Stomach (tissue), 9 donors: ENCODE measurements around the gene ATXN1. TPM values are rescaled to one million over a fixed set of nuclear protein-coding genes. Genes with fewer than 3 reads are reported as not detected.

ENCODE experiments used
- DNase-seq, 2 donors: peaks; one replicate each; pipeline versions ENCODE4 v3.0.0 to v3.0.0-alpha.2; 2013 to 2019
- H3K27ac ChIP-seq, 5 donors: fragments of 200-600 bp in 4 of 5; sonication (generic) in 4 of 5; one replicate each; pipeline ENCODE4 v1.5.1; 2013 to 2019; ENCODE audit warnings: mild to moderate bottlenecking in 1 of 5, moderate library complexity in 1 of 5
- H3K27me3 ChIP-seq, 3 donors: fragments of 200-600 bp; sonication (generic); one replicate each; pipeline ENCODE4 v1.5.1; 2017 to 2019; ENCODE audit warnings: mixed run types in 1 of 3
- H3K36me3 ChIP-seq, 4 donors: fragments of 200-600 bp; sonication (generic); 1 replicate in 3 of 4; 2 replicates in 1 of 4; pipeline ENCODE4 v1.5.1; 2016 to 2019
- H3K4me1 ChIP-seq, 4 donors: fragments of 200-600 bp; sonication (generic); one replicate each; pipeline ENCODE4 v1.5.1; 2016 to 2019
- H3K4me3 ChIP-seq, 4 donors: fragments of 200-600 bp; sonication (generic) in 3 of 4; one replicate each; pipeline ENCODE4 v1.5.1; 2016 to 2019; ENCODE audit warnings: mild to moderate bottlenecking in 1 of 4
- H3K9me3 ChIP-seq, 4 donors: fragments of 200-600 bp; sonication (generic); one replicate each; pipeline ENCODE4 v1.5.1; 2016 to 2019
- EP300 ChIP-seq: sonication (generic); formaldehyde crosslinking; IDR thresholded peaks from one replicate; pipeline ENCODE4 v1.6.1; 2017; ENCODE audit warnings: antibody characterized with exemption
- POLR2A ChIP-seq, 4 donors: fragments of 450-650 bp; IDR thresholded peaks; one replicate each; pipeline ENCODE4 v1.6.1; 2016; ENCODE audit warnings: antibody characterized with exemption in 4 of 4, control low read depth in 2 of 4, mild to moderate bottlenecking in 1 of 4, moderate library complexity in 1 of 4
- POLR2AphosphoS5 ChIP-seq, 3 donors: sonication (generic); formaldehyde crosslinking; IDR thresholded peaks; one replicate each; pipeline ENCODE4 v1.6.1; 2016; ENCODE audit warnings: antibody characterized with exemption in 3 of 3
- WGBS, 5 donors: extraction: QIAGEN DNeasy Blood & Tissue Kit in 3 of 5; methylation state at CpG; one replicate each; pipeline versions ENCODE4 v1.1.5 to v1.1.7; 2013 to 2018; 5-methylcytosine and 5-hydroxymethylcytosine counted together
- intact Hi-C: fragments of 100-400 bp; cut with DNase I; formaldehyde crosslinking; loops from one replicate; pipeline ENCODE4 v1.15.1; 2023; ENCODE audit warnings: low total_unique reads
- polyA plus RNA-seq, 3 donors: library from polyadenylated mRNA; stranded (reverse); fragments of 200-250 nt; gene quantifications; one replicate each; pipeline ENCODE4 v1.2.3, GENCODE V29; 2013
- total RNA-seq, 5 donors: library from RNA; depleted of rRNA; stranded (reverse); fragments of >200 nt; gene quantifications; one replicate each; pipeline versions ENCODE4 v1.1.0 to v1.2.3, GENCODE V29; 2014 to 2016
- TF ChIP-seq, protein P1 (sequence below), 7 experiments: fragments of 450-650 bp in 4 of 7; fragments of 200-600 bp in 3 of 7; sonication (generic) in 3 of 7; IDR thresholded peaks; one replicate each; pipeline ENCODE4 v1.5.1; 2016 to 2019; ENCODE audit warnings: antibody characterized with exemption in 7 of 7, control low read depth in 2 of 7, mild to moderate bottlenecking in 1 of 7
- donor health status: healthy with polysubstance abuse.
- donor health status: Bipolar disorder and iron deficiency.
- donor health status: healthy.

ATXN1 gene
- total and polyA plus RNA-seq, 8 donors = 5.2 to 106 (median 39.0) TPM

DNA sequence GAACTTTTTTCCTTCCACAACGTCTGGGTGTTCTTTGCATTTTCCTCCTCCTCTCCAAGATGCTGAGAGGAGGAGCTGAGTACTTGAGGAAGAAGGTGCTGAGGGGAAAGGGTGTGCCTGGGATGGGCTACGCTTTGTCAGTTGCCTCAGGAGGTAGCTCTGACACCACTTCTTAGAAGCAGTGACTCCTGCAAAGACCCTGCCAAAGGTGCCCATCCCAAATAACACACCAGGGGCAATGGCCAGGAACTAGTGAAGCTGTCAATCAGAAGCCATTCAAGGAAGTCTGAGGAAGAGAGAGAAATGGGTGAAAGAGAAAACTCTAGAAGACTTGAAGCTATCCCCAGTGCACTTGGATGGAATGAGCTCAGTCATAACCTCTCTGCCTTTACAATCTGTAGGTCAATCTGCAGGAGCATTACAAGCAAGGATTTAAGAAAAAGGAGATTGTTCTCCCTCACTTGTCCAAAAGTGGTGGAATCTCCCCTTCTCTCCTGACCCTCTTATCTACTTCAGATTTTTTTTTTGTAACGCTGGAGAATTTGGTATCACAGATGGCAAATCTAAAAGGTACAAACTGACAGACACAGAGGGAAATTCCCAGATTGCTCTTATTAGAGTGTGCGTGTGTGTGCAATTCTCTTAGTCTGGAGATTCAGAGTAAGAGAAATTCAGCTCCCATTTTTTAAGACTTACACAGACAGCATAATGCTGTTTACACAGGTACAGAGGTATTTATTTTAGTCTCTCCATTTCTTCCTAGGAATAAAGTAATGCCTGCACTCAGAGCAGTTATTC lies 280.3 kb downstream of the ATXN1 start:
- TF ChIP-seq EP300 (no peak), POLR2A (IDR thresholded peaks at IDR 0.05) (no peak), POLR2AphosphoS5 (IDR thresholded peaks at IDR 0.05) (no peak)
- TF ChIP-seq, protein P1, sequence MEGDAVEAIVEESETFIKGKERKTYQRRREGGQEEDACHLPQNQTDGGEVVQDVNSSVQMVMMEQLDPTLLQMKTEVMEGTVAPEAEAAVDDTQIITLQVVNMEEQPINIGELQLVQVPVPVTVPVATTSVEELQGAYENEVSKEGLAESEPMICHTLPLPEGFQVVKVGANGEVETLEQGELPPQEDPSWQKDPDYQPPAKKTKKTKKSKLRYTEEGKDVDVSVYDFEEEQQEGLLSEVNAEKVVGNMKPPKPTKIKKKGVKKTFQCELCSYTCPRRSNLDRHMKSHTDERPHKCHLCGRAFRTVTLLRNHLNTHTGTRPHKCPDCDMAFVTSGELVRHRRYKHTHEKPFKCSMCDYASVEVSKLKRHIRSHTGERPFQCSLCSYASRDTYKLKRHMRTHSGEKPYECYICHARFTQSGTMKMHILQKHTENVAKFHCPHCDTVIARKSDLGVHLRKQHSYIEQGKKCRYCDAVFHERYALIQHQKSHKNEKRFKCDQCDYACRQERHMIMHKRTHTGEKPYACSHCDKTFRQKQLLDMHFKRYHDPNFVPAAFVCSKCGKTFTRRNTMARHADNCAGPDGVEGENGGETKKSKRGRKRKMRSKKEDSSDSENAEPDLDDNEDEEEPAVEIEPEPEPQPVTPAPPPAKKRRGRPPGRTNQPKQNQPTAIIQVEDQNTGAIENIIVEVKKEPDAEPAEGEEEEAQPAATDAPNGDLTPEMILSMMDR (IDR thresholded peaks at IDR 0.05) = no peak
- H3K4me3 ChIP-seq = no peak overlapping the region
- peaks cover 0 to 3% (median under 1%) of the 10 kb centered on the region in 4 donors for H3K4me1 ChIP-seq
- intact Hi-C loops = no loop called here
- no peak overlapping the region for H3K27ac ChIP-seq
- WGBS, 5 donors = 55 to 75% (median 67%) methylated on average over 4 of the region's 4 CpGs
- H3K27me3 ChIP-seq = no peaks in the 10 kb centered on the region
- DNase-seq = no peak
- peaks cover 6 to 36% (median 32%) of the 10 kb centered on the region in 4 donors for H3K36me3 ChIP-seq
- H3K9me3 ChIP-seq = peaks cover 0 to 10% (median 3%) of the 10 kb centered on the region in 4 donors

DNA sequence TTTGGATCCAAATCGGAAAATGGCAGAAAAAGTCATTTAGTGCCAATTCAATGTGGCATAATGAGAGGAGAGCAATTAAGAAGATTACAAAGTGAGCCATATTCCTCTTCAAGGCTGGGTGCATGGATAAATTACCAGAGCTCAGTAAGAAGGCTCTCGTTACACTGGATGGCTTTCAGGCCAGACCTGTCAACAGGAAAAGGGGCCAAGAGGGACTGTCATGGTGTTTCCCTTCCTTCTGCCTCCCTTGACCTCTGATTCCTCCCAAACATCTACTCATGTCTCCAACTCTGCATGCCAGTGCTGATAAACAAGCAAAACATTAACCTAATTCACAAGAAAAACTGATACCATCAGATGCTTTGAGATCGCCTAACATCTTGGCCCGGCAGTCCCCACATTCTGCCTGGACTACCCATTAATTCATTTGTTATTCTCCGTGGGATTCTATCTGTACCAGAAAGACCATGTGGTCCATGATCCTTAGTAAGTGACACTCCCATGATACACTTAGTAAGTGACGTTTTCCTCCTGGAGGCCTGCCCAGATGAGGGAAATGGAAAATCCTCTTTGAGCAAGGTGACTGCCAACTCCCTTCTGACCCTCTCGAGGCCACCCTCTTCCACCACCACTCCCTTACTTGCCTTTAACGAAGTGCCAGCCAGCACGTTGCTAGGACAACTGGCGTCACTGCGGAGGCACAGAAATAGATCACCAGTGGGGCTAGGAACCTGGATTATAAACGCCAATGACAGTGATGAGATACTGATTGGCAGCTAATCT lies 283.7 kb downstream of the ATXN1 start:
- H3K9me3 ChIP-seq = peaks cover 0 to 2% (median under 1%) of the 10 kb centered on the region in 4 donors
- H3K4me3 ChIP-seq = no peak overlapping the region
- TF ChIP-seq POLR2A (IDR thresholded peaks at IDR 0.05) (no peak), POLR2AphosphoS5 (IDR thresholded peaks at IDR 0.05) (no peak), EP300 (no peak)
- TF ChIP-seq, protein P1 (IDR thresholded peaks at IDR 0.05) = no peak
- intact Hi-C loops = no loop called here
- no peaks in the 10 kb centered on the region for H3K27me3 ChIP-seq
- peaks cover 6 to 14% (median 10%) of the 10 kb centered on the region in 4 donors for H3K4me1 ChIP-seq
- WGBS, 5 donors = 71 to 80% (median 73%) methylated on average over 12 of the region's 12 CpGs
- H3K36me3 ChIP-seq = peaks cover 0 to 7% (median 1%) of the 10 kb centered on the region in 4 donors
- H3K27ac ChIP-seq = no peak overlapping the region
- DNase-seq = no peak

DNA sequence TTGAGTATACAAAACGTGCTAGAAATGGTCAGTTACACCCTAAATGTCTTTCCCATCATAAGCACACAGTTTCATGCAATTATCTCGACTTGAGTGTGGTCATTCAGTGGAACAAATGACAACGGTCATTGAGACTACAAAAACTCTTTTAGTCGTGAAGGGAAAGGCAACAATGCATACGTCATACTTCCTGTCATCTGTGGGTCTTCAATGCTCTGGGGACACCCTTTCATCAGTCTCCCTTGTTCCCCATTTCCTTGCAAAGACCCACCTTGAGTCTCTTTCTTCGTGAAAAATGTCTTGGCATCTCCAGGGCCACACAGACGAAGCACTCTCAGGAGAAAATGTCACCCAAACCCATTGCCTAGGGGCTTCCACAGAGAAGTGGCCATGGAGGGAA lies 284.4 kb downstream of the ATXN1 start:
- H3K4me3 ChIP-seq = no peak overlapping the region

DNA sequence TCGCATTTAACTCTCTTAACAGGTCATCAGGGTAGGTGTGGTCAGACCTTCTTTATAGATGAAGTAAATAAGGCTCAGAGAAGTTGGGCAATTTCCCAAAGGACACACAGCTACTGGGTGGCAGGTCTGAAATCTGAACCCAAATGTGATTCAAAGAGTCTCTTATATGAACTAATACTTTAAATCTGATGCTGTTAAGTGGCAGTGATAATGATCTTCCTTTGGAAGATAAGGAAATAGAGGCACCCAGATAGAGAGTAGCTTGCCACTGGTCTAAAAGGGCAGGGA lies 285.8 kb downstream of the ATXN1 start:
- no peak overlapping the region for H3K27ac ChIP-seq
- intact Hi-C loops = no loop called here
- H3K27me3 ChIP-seq = no peaks in the 10 kb centered on the region
- no peaks in the 10 kb centered on the region for H3K9me3 ChIP-seq
- H3K36me3 ChIP-seq = peaks cover 0 to 7% (median 0%) of the 10 kb centered on the region in 4 donors
- no peak for DNase-seq
- peaks cover 14 to 32% (median 22%) of the 10 kb centered on the region in 4 donors for H3K4me1 ChIP-seq
- H3K4me3 ChIP-seq = no peak overlapping the region
- no peak for TF ChIP-seq POLR2A (IDR thresholded peaks at IDR 0.05)
- TF ChIP-seq EP300 = no peak
- no peak for TF ChIP-seq POLR2AphosphoS5 (IDR thresholded peaks at IDR 0.05)
- TF ChIP-seq, protein P1 (IDR thresholded peaks at IDR 0.05) = no peak
- 81 to 95% (median 92%) methylated on average over 1 of the region's 1 CpG for WGBS, 5 donors

More for the DNA sequence above, 284.4 kb downstream of the ATXN1 start:
- Histone ChIP-seq H3K27me3 (no peaks in the 10 kb centered on the region), H3K36me3 (peaks cover 0 to 7% (median 0%) of the 10 kb centered on the region in 4 donors), H3K9me3 (no peaks in the 10 kb centered on the region), H3K27ac (no peak overlapping the region), H3K4me1 (peaks cover 11 to 18% (median 15%) of the 10 kb centered on the region in 4 donors)
- intact Hi-C loops = no loop called here
- no peak for TF ChIP-seq POLR2A (IDR thresholded peaks at IDR 0.05)
- TF ChIP-seq, protein P1 (IDR thresholded peaks at IDR 0.05) = no peak
- no peak for TF ChIP-seq POLR2AphosphoS5 (IDR thresholded peaks at IDR 0.05)
- TF ChIP-seq EP300 = no peak
- no peak for DNase-seq
- whole genome bisulfite sequencing, 5 donors = 76 to 91% (median 87%) methylated on average over 7 of the region's 7 CpGs
